ENCODE measurements around the gene MINAR1.

DNA sequence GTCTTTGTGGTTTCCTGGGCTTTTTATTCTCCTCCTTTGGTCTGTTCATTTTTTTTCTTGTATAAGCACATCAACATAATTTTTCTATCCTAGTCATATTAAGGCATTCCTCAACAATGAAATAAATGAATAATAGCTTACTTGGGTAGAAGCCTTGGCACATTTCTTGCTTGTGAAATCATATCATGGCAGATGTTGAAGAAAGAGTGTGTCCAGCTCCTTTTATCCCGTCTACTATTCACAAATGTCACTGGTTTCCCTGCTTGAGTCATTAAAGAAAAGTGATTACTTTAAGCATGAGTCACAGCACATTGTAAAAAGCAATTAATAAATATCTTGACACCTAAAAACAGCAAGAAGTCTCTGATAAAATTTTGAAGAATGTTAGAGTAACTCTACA is 42.1 kb downstream of the MINAR1 start:
- TF ChIP-seq CTCF (optimal IDR thresholded peaks at IDR 0.05 in 1 of 3, IDR thresholded peaks at IDR 0.05 in 1 of 3, conservative IDR thresholded peaks at IDR 0.05 in 1 of 3; ENCODE audit: extremely low read depth in 1 of 3, insufficient read depth in 2 of 3, low read length in 3 of 3) (no peak), EZH2 (IDR thresholded peaks at IDR 0.05; ENCODE audit: low read length) (no peak)
